Ovary (tissue), 3 donors: Measurements from ENCODE around the gene DAB2.

Source experiments
- EP300 ChIP-seq: sonication (generic); formaldehyde crosslinking; IDR thresholded peaks from one replicate; pipeline ENCODE4 v1.6.1; 2017; ENCODE audit warnings: antibody characterized with exemption
- POLR2A ChIP-seq: fragments of 450-650 bp; IDR thresholded peaks from one replicate; pipeline ENCODE4 v1.6.1; 2017; ENCODE audit warnings: antibody characterized with exemption, mild to moderate bottlenecking, moderate library complexity
- TF ChIP-seq, protein P1 (sequence below), 3 donors: fragments of 450-650 bp in 2 of 3; fragments of 200-600 bp in 1 of 3; IDR thresholded peaks; one replicate each; pipeline versions ENCODE4 v1.5.1 to v1.8.0; 2016 to 2022; ENCODE audit warnings: antibody characterized with exemption in 3 of 3, mild to moderate bottlenecking in 1 of 3
- donor health status: DM: no; HTN: no; CAD: no.

DNA sequence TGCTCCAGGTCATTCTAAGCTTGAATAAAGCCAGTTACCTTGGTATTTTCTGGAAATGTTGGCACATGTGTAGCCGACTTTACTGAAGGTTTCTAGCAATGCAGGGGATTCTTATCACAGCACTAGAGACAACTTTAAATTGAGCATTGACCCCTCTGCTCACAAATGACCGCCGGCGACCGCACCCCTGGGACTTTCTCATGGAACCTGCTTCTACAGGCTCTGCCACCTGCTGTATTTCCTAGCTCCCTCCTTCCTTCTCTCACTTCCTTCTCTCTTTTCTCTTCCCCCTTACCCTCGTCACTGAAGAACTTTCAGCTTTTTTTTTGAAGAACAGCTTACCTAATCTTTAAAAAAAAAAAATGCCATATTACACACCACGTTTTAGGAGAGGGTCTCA is 30.9 kb upstream of the DAB2 start:
- TF ChIP-seq, protein P1, sequence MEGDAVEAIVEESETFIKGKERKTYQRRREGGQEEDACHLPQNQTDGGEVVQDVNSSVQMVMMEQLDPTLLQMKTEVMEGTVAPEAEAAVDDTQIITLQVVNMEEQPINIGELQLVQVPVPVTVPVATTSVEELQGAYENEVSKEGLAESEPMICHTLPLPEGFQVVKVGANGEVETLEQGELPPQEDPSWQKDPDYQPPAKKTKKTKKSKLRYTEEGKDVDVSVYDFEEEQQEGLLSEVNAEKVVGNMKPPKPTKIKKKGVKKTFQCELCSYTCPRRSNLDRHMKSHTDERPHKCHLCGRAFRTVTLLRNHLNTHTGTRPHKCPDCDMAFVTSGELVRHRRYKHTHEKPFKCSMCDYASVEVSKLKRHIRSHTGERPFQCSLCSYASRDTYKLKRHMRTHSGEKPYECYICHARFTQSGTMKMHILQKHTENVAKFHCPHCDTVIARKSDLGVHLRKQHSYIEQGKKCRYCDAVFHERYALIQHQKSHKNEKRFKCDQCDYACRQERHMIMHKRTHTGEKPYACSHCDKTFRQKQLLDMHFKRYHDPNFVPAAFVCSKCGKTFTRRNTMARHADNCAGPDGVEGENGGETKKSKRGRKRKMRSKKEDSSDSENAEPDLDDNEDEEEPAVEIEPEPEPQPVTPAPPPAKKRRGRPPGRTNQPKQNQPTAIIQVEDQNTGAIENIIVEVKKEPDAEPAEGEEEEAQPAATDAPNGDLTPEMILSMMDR (IDR thresholded peaks at IDR 0.05), result no peak
- no peak for TF ChIP-seq EP300
- no peak for TF ChIP-seq POLR2A
